Smooth muscle cell (in vitro differentiated cells): Measurements from ENCODE around the gene CCDC124. TPM values are rescaled to one million over a fixed set of nuclear protein-coding genes. Genes with fewer than 3 reads are reported as not detected.
"Not testable (repeated sequence)": the region's sequence is repeated elsewhere in the genome, so short reads cannot be mapped to it uniquely, and the experiment has no call there.

Experiments used
- DNase-seq: peaks from one replicate; lab custom pipeline; 2025; ENCODE audit not compliant: unreplicated experiment; lab: John Stamatoyannopoulos, UW
- H2AFZ ChIP-seq: fragments of 200-600 bp; sonication (generic); 2 replicates; pipeline ENCODE4 v1.6.0; 2016; ENCODE audit warnings: antibody characterized with exemption, low read depth, mild to moderate bottlenecking
- H3F3A ChIP-seq: fragments of 200-600 bp; sonication (generic); 2 replicates; pipeline ENCODE4 v1.6.0; 2017; ENCODE audit warnings: antibody characterized with exemption, low read depth
- H3K27ac ChIP-seq: fragments of 200-600 bp; sonication (generic); 2 replicates; pipeline ENCODE4 v1.5.1; 2016; ENCODE audit warnings: low read depth, mild to moderate bottlenecking
- H3K27me3 ChIP-seq: fragments of 200-600 bp; sonication (generic); 2 replicates; pipeline ENCODE4 v1.6.1; 2016; ENCODE audit warnings: low read depth, mild to moderate bottlenecking
- H3K36me3 ChIP-seq: fragments of 200-600 bp; sonication (generic); 2 replicates; pipeline ENCODE4 v1.5.1; 2016; ENCODE audit warnings: low read depth
- H3K4me1 ChIP-seq: fragments of 200-600 bp; sonication (generic); 2 replicates; pipeline ENCODE4 v1.5.1; 2016; ENCODE audit warnings: low read depth
- H3K4me2 ChIP-seq: fragments of 200-600 bp; sonication (generic); 2 replicates; pipeline ENCODE4 v1.6.0; 2016; ENCODE audit warnings: mild to moderate bottlenecking
- H3K4me3 ChIP-seq: fragments of 200-600 bp; sonication (generic); 2 replicates; pipeline ENCODE4 v1.5.1; 2016; ENCODE audit warnings: mild to moderate bottlenecking
- H3K79me2 ChIP-seq: fragments of 200-600 bp; sonication (generic); 2 replicates; pipeline ENCODE4 v1.6.0; 2016; ENCODE audit warnings: low read depth, mild to moderate bottlenecking
- H3K9ac ChIP-seq: fragments of 200-600 bp; sonication (generic); 2 replicates; pipeline ENCODE4 v1.6.0; 2016; ENCODE audit warnings: low read depth
- H3K9me3 ChIP-seq: fragments of 200-600 bp; sonication (generic); replicated peaks from 2 replicates; pipeline ENCODE4 v1.5.1; 2016; ENCODE audit warnings: low read depth
- H4K20me1 ChIP-seq: fragments of 200-600 bp; sonication (generic); 2 replicates; pipeline ENCODE4 v1.6.0; 2016; ENCODE audit warnings: low read depth
- WGBS: methylation state at CpG from one replicate; pipeline ENCODE4 v1.1.7; 2016; ENCODE audit warnings: low lambda C conversion rate; 5-methylcytosine and 5-hydroxymethylcytosine counted together
- polyA plus RNA-seq: library from polyadenylated mRNA; unstranded; fragments of >200 nt; fragmentation: Nextera tagmentation; extraction: Ambion mirVana; gene quantifications from 2 replicates; pipeline ENCODE4 v1.2.1, GENCODE V29; 2016
- total RNA-seq: library from RNA; depleted of rRNA; stranded (reverse); fragments of >200 nt; gene quantifications from 2 replicates; pipeline ENCODE4 v1.2.3, GENCODE V29; 2014
- TF ChIP-seq, protein P1 (sequence below): fragments of 200-600 bp; sonication (generic); IDR thresholded peaks from 2 replicates; pipeline ENCODE4 v1.5.1; 2017; ENCODE audit warnings: borderline replicate concordance, mild to moderate bottlenecking, antibody characterized with exemption; ENCODE audit not compliant: insufficient read depth, poor library complexity, severe bottlenecking

CCDC124 gene
- total and polyA plus RNA-seq, 2 experiments from 2014 or later: 34.5 to 156 TPM

DNA sequence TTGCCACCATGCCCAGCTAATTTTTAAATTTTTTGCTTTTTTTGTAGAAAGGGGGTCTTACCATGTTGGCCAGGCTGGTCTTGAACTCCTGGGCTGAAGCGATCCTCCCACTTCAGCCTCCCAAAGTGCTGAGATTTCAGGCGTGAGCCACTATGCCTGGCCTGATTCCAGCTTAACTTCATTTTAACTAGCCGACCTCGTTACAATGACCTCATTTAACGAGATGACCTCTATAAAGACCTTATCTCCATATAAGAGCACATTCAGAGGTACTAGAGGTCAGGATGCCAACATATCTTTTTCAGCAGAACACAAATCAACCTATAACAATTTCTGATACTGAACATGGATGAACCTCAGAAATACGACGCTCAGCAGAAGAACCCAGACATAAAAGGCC is 44.7 kb downstream of the CCDC124 start:
- H3K36me3 ChIP-seq: no peaks in the 10 kb centered on the region
- no peak overlapping the region for H3K4me3 ChIP-seq
- no peaks in the 10 kb centered on the region for H4K20me1 ChIP-seq
- H3K79me2 ChIP-seq: no peaks in the 10 kb centered on the region
- TF ChIP-seq, protein P1, sequence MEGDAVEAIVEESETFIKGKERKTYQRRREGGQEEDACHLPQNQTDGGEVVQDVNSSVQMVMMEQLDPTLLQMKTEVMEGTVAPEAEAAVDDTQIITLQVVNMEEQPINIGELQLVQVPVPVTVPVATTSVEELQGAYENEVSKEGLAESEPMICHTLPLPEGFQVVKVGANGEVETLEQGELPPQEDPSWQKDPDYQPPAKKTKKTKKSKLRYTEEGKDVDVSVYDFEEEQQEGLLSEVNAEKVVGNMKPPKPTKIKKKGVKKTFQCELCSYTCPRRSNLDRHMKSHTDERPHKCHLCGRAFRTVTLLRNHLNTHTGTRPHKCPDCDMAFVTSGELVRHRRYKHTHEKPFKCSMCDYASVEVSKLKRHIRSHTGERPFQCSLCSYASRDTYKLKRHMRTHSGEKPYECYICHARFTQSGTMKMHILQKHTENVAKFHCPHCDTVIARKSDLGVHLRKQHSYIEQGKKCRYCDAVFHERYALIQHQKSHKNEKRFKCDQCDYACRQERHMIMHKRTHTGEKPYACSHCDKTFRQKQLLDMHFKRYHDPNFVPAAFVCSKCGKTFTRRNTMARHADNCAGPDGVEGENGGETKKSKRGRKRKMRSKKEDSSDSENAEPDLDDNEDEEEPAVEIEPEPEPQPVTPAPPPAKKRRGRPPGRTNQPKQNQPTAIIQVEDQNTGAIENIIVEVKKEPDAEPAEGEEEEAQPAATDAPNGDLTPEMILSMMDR: no peak
- H3K9ac ChIP-seq: no peak overlapping the region
- no peaks in the 10 kb centered on the region for H3F3A ChIP-seq
- no peaks in the 10 kb centered on the region for H3K9me3 ChIP-seq
- no peak overlapping the region for H3K4me2 ChIP-seq
- H3K4me1 ChIP-seq: no peaks in the 10 kb centered on the region
- H3K27ac ChIP-seq: no peak overlapping the region
- no peaks in the 10 kb centered on the region for H3K27me3 ChIP-seq
- DNase-seq: no peak
- WGBS: 60% methylated on average over 7 of the region's 7 CpGs
- no peak overlapping the region for H2AFZ ChIP-seq

- H3K9me3 ChIP-seq: no peaks in the 10 kb centered on the region
- TF ChIP-seq, protein P1: no peak
- no peak for DNase-seq
- no peaks in the 10 kb centered on the region for H3K27me3 ChIP-seq
- H3K4me2 ChIP-seq: no peak overlapping the region
- WGBS: 96% methylated on average over 24 of the region's 38 CpGs
- H2AFZ ChIP-seq: no peak overlapping the region
- no peaks in the 10 kb centered on the region for H3F3A ChIP-seq
- H3K9ac ChIP-seq: no peak overlapping the region
- no peak overlapping the region for H3K27ac ChIP-seq
- no peak overlapping the region for H3K4me3 ChIP-seq
- H3K79me2 ChIP-seq: no peaks in the 10 kb centered on the region
- H3K4me1 ChIP-seq: no peaks in the 10 kb centered on the region
- H4K20me1 ChIP-seq: no peaks in the 10 kb centered on the region
- no peaks in the 10 kb centered on the region for H3K36me3 ChIP-seq
Measured at GRCh38 chr19:17981611-17982010, 48.8 kb downstream of the CCDC124 start.

- H3K27me3 ChIP-seq: no peaks in the 10 kb centered on the region
- H3K36me3 ChIP-seq: no peaks in the 10 kb centered on the region
- TF ChIP-seq, protein P1: no peak
- no peak overlapping the region for H3K4me3 ChIP-seq
- no peak overlapping the region for H2AFZ ChIP-seq
- no peak for DNase-seq
- H3K9me3 ChIP-seq: no peaks in the 10 kb centered on the region
- no peaks in the 10 kb centered on the region for H4K20me1 ChIP-seq
- H3K4me2 ChIP-seq: no peak overlapping the region
- no peak overlapping the region for H3K9ac ChIP-seq
- H3K79me2 ChIP-seq: no peaks in the 10 kb centered on the region
- 96% methylated on average over 22 of the region's 22 CpGs for WGBS
- H3K27ac ChIP-seq: no peak overlapping the region
- H3F3A ChIP-seq: no peaks in the 10 kb centered on the region
- no peaks in the 10 kb centered on the region for H3K4me1 ChIP-seq
Measured at GRCh38 chr19:17982430-17982829, 49.6 kb downstream of the CCDC124 start.

- TF ChIP-seq, protein P1: no peak
- no peaks in the 10 kb centered on the region for H4K20me1 ChIP-seq
- no peak for DNase-seq
- no peaks in the 10 kb centered on the region for H3K27me3 ChIP-seq
- H3K36me3 ChIP-seq: no peaks in the 10 kb centered on the region
- no peak overlapping the region for H3K27ac ChIP-seq
- H3F3A ChIP-seq: no peaks in the 10 kb centered on the region
- H3K4me1 ChIP-seq: no peaks in the 10 kb centered on the region
- no peak overlapping the region for H3K9ac ChIP-seq
- no peak overlapping the region for H3K4me2 ChIP-seq
- no peaks in the 10 kb centered on the region for H3K9me3 ChIP-seq
- no peak overlapping the region for H3K4me3 ChIP-seq
- 81% methylated on average over 16 of the region's 17 CpGs for WGBS
- H2AFZ ChIP-seq: no peak overlapping the region
- H3K79me2 ChIP-seq: no peaks in the 10 kb centered on the region
Measured at GRCh38 chr19:17985037-17985818, 52.4 kb downstream of the CCDC124 start.

DNA sequence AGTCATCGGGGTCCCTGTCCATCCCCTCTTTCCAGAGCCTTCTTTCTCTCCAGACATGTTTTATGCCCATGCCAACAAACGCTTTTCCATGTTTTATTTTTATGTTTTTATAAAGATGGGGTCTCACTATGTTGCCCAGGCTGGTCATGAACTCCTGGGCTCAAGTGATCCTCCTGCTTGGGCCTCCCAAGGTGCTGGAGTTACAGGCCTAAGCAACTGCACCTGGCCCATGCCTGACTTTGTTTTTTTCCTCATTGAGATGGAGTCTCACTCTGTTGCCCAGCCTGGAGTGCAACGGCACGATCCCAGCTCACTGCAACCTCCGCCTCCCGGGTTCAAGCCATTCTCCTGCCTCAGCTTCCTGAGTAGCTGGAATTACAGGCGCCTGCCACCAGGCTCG is 53.8 kb downstream of the CCDC124 start:
- H3K4me1 ChIP-seq, H3K4me2 ChIP-seq, H3K9me3 ChIP-seq, H3K4me3 ChIP-seq, H3K36me3 ChIP-seq, H3K79me2 ChIP-seq, DNase-seq, H3K27ac ChIP-seq, H3K27me3 ChIP-seq, H3K9ac ChIP-seq, H2AFZ ChIP-seq, H3F3A ChIP-seq, H4K20me1 ChIP-seq: not testable (repeated sequence)
- 92% methylated on average over 8 of the region's 8 CpGs for WGBS
